Hematopoietic multipotent progenitor cell treated with erythropoietin and hydrocortisone succinate and interleukin-3 and kit ligand, for 6 days (in vitro differentiated cells): ENCODE data around the gene ZNF737.
"Not testable (repeated sequence)": the region's sequence is repeated elsewhere in the genome, so short reads cannot be mapped to it uniquely, and the experiment has no call there.

ENCODE experiments used
- DNase-seq: peaks from one replicate; pipeline ENCODE4 v3.0.0-alpha.2; 2015

The ZNF737 gene

DNA sequence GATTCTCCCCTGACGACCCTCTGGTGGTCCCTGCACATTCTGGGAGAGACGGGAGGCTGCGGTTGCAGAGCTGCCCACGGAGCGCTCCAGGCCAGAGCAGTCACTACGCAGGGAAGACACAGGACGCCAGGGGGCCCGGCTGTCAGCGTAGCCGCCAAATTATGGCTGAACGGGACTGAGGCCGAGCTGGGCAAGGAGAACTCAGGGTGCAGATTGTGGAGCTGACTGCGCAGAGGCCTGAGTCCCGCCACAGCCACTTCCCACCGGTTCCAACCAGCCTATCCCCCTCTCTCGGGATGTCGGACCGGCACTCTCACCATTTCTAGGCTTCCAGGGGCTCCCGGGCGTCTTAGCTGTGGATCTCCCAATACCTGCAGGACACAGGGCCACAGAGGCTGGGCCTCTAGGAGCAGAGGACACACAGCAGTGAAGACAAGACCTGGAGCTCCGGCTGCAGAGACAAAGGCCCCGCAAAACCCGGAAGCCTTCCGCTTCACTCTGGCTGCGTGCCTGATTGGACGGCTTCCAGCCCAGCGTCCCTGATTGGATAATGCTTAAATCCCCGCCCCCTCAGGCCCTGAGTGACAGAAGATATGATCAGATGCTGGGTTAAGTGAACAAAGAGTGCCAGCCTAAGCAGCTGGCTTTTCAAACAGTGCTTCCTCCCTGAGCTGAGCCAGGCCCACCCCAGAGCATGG lies at the start of gene ZNF737:
Gene ZNF737, minus strand, starts transcription at position 461 of the 698 bp plus-strand sequence. Its CDS starts 141 bp downstream, at position 320.
- DNase-seq, result peak; percentile 90

DNA sequence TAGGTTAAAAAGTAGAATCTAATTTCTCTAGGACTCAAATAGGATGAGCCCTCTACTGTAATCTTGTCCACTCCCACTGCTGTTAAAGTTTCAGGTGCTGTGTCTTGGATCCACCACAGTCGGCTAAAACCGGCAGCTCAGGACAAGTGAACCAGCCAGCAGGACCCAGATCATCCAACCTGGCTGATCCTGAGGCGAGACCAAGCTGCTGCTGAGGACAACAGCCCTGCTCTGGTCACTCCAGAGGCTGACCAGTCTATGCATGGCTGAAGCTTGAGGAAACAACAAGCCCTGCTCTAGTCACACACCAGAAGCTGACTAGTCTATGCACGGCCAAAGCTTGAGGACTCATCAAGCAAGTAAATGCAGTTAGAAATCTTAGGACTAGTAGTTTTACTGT lies 49.4 kb upstream of the ZNF737 start:
- not testable (repeated sequence) for DNase-seq

DNA sequence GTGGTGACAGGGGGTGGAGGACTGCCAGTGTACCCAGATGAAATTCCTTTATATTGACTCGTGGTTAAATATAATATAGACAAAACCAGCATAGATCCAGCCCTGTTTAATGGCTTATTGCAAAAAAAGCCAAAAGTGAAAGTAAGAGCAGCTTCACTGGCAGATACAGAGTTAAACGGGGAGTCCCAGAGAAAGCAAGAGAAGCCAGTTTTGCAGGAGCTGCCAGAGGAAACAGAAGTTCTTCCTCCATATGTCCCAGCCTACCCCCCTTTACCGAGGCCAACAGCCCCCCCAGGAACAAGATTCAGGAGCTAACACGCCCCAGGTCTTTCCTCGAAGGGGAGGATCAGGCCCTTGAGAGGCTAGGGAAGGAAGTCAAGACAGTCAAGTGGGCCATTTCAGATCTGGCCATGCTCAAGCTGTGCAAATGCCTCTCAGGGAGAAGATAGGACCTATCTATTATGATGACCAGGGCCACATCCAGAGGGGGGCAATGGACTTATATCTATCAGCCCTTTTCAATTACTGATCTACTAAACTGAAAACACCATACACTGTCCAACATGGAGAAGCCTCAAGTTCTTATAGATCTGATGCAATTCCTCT lies 47.2 kb upstream of the ZNF737 start:
- no peak for DNase-seq

DNA sequence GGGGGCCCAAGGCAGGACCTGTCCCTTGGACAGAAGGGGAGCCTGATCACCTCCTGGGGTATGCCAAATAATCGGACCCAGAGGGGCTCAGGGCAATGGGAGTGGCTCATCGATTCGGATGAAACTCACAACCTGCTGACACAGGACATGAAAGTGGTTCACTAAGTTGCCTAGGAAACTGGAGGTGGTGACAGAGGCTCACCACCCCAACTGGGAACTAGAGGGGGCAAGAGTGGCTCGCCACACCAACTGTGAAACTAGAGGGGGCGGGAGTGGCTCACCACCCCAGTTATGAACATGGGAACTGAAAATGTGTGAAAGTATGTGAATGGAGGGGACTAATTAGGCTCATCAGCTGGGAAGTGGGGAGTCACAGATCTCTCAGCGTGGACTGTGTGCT lies 46.3 kb upstream of the ZNF737 start:
- DNase-seq, result no peak

DNA sequence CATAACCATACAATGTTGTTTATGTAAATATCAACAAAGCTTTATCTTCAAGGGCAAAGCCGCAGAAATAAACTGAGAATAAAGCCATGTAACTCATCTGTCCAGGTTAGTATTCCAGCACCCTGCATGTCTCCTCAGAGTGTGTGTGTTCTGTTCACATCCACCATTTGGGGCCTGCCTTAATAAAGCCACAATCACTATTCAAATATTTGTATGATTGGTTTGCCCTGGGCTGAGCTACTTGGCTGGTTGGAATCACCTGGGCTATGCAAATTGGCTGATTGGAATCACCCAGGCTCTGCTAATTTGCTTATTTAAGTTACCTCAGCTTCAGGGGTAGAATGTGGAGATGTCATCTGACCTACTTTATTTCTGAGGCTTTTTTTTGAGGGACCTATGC lies 42.4 kb upstream of the ZNF737 start:
- DNase-seq, result no peak

DNA sequence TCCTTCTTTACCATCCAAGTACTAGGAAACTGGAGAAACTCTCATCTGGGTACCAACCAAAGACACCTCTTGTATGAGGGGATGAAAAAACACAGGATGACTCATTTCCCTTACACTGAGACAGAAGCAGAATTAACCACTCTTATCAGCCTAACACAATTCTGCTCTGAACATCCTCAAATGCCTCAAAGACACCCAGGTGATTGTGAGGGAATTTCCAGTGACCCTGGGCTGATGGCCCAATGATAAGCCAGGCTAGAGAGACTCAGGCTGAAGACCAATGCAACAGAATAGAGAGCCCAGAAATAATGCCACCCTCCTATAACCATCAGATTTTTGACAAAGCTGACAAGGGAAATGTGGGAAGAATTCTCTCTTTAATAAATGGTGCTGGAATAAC lies 7.0 kb downstream of the ZNF737 start:
- no peak for DNase-seq

DNA sequence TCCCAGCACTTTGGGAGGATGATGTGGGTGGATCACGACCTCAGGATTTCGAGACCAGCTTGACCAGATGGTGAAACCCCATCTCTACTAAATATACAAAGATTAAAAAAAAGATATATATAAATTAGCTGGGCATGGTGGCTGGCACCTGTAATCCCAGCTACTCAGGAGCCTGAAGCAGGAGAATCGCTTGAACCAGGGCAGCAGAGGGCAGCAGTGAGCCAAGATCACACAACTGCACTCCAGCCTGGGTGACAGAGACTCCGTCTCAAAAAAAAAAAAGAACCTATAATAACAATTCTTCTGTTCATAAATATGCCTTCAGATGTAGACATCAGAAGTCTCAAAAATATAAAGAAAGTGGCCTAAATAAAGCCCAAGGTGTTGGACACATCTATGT lies 7.6 kb downstream of the ZNF737 start:
- no peak for DNase-seq

DNA sequence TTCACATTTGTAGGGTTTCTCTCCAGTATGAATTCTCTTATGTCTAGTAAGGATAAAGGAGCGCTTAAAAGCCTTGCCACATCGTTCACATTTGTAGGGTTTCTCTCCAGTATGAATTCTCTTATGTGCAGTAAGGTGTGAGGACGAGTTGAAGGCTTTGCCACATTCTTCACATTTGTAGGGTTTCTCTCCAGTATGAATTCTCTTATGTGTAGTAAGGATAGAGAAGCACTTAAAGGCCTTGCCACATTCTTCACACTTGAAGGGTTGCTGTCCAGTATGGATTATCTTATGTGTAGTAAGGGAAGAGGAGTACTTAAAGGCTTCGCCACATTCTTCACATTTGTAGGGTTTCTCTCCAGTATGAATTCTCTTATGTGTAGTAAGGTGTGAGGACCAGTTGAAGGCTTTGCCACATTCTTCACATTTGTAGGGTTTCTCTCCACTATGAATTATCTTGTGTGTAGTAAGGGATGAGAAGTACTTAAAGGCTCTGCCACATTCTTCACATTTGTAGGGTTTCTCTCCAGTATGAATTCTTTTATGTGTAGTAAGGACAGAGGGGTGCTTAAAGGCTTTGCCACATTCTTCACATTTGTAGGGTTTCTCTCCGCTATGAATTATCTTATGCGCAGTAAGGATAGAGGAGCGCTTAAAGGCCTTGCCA lies 20.8 kb downstream of the ZNF737 start:
- DNase-seq, result not testable (repeated sequence)

DNA sequence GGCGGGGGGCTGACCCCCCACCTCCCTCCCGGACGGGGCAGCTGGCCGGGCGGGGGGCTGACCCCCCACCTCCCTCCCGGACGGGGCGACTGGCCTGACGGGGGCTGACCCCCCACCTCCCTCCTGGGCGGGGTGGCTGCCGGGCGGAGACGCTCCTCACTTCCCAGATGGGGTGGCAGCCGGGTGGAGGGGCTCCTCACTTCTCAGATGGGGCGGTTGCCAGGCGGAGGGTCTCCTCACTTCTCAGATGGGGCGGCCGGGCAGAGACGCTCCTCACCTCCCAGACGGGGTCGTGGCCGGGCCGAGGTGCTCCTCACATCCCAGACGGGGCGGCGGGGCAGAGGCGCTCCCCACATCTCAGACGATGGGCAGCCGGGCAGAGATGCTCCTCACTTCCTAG lies 35.3 kb downstream of the ZNF737 start:
- DNase-seq, result not testable (repeated sequence)

DNA sequence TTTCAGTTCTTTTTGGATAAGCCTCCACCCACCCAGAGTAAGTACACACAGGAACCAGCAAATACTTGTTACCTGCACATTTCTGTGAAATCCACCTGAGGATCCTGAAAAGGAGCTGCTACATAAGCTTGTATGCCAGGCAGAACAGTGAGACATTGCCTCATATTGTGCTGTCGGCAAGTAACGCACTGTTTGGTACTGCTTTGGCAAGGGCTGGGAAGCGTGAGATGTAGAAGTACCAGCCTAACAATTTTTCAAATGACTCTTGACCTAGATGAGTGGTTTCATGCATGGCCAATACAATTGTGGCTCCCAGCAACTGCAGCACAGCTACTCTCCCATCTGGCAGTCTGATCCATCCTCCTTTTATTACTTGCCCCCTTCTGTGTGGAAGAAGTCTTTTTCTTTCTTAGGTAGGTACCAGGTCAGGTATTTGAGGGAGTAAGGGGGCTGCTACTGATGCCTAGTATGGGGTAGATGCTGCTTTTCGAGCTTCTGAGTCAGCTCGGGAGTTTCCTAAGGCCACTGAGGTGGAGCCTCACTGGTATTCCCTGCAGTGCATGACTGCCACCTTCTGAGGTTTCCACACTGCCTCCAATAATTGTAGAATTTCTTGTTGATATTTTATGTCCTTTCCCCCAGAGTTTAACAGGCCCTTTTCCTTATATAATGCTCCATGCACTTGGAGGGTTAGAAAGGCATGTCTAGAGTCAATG lies 52.2 kb downstream of the ZNF737 start:
- no peak for DNase-seq

DNA sequence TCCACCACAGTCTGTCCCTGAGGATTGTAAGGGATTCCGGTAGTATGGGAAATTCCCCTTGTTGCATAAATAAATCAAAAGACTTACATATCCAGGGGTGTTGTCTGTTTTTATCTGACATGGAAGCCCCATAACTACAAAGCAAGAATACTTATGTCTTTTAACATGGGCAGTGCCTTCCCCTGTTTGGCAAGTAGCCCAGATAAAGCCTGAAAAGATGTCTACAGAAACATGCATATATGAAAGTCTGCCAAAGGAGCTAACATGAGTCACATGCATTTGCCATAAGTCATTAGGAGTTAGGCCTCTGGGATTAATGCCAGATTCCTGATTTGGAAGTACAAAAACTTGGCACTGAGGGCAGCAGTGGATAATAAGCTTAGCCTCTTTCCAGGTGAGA lies 62.1 kb downstream of the ZNF737 start:
- no peak for DNase-seq
